Ishikawa (cell line): ENCODE data around the gene ZNF502.
A peak's percentile ranks its signal among the peaks of the same experiment; 100 is the strongest.

ENCODE experiments used
- CEBPB ChIP-seq: IDR thresholded peaks from 2 replicates; pipeline ENCODE4 v1.6.1; 2012
- CREB1 ChIP-seq: IDR thresholded peaks from 2 replicates; pipeline ENCODE4 v1.6.1; 2012; ENCODE audit warnings: low read depth
- EGR1 ChIP-seq: IDR thresholded peaks from 2 replicates; pipeline ENCODE4 v1.6.1; 2012
- EP300 ChIP-seq: IDR thresholded peaks from 2 replicates; pipeline ENCODE4 v1.6.1; 2012; ENCODE audit warnings: borderline replicate concordance
- FOXM1 ChIP-seq: IDR thresholded peaks from 2 replicates; pipeline ENCODE4 v1.6.1; 2012; ENCODE audit warnings: low read depth, borderline replicate concordance
- MAX ChIP-seq: IDR thresholded peaks from 2 replicates; pipeline ENCODE4 v1.6.1; 2012
- NFIC ChIP-seq: IDR thresholded peaks from 2 replicates; pipeline ENCODE4 v1.6.1; 2012
- RAD21 ChIP-seq: IDR thresholded peaks from 2 replicates; pipeline ENCODE4 v1.6.1; 2012; ENCODE audit warnings: low read depth
- REST ChIP-seq: IDR thresholded peaks from 2 replicates; pipeline ENCODE4 v1.6.1; 2012; ENCODE audit warnings: low read depth, mild to moderate bottlenecking
- TAF1 ChIP-seq: IDR thresholded peaks from 2 replicates; pipeline ENCODE4 v1.6.1; 2012; ENCODE audit warnings: low read depth, mild to moderate bottlenecking
- TCF12 ChIP-seq: IDR thresholded peaks from 2 replicates; pipeline ENCODE4 v1.6.1; 2012; ENCODE audit warnings: low read depth
- TEAD4 ChIP-seq: IDR thresholded peaks from 2 replicates; pipeline ENCODE4 v1.6.1; 2012
- USF1 ChIP-seq: IDR thresholded peaks from 2 replicates; pipeline ENCODE4 v1.6.1; 2012
- YY1 ChIP-seq: IDR thresholded peaks from 2 replicates; pipeline ENCODE4 v1.6.1; 2012; ENCODE audit warnings: low read depth
- ZBTB7A ChIP-seq: IDR thresholded peaks from 2 replicates; pipeline ENCODE4 v1.6.1; 2012; ENCODE audit warnings: low read depth

Gene ZNF502

GRCh38 chr3:44721231-44722102 is 9.0 kb downstream of the ZNF502 start:
- TF ChIP-seq YY1 = no peak

- no peak for TF ChIP-seq REST
- TF ChIP-seq TCF12 = no peak
- TF ChIP-seq EP300 = no peak
- TF ChIP-seq CEBPB = no peak
- no peak for TF ChIP-seq MAX
- TF ChIP-seq NFIC = no peak
- TF ChIP-seq RAD21 = no peak
- TF ChIP-seq EGR1 = no peak
- TF ChIP-seq ZBTB7A = no peak
- no peak for TF ChIP-seq USF1
- no peak for TF ChIP-seq TAF1
- TF ChIP-seq TEAD4 = no peak
- no peak for TF ChIP-seq CREB1
- no peak for TF ChIP-seq FOXM1
- no peak for TF ChIP-seq YY1
Observed at GRCh38 chr3:44722103-44722401, 9.6 kb downstream of the ZNF502 start.

GRCh38 chr3:44729384-44729910 is 17.0 kb downstream of the ZNF502 start, which contains the start of gene ZNF501:
Gene ZNF501, plus strand, starts transcription at chr3:44729635. Its CDS starts 4,787 bp downstream, at chr3:44734422.
- peak; percentile 78 for TF ChIP-seq MAX
- TF ChIP-seq CREB1 = peak; percentile 82
- peak; percentile 22; the same call in 1 of the 2 replicates for TF ChIP-seq TCF12
- TF ChIP-seq FOXM1 = no peak

GRCh38 chr3:44734646-44735168 is 22.2 kb downstream of the ZNF502 start:
- TF ChIP-seq NFIC (no peak), YY1 (no peak), TAF1 (no peak), CREB1 (no peak), RAD21 (no peak), REST (no peak), CEBPB (no peak), USF1 (no peak), TCF12 (no peak), MAX (no peak), EGR1 (no peak), TEAD4 (no peak), ZBTB7A (no peak), EP300 (no peak), FOXM1 (no peak)

GRCh38 chr3:44761101-44761423 is 48.6 kb downstream of the ZNF502 start:
- TF ChIP-seq TCF12 (no peak), USF1 (no peak), MAX (no peak), CREB1 (no peak), YY1 (no peak), RAD21 (no peak), REST (no peak; the same call in 1 of the 2 replicates), EGR1 (no peak), NFIC (no peak), TEAD4 (no peak), CEBPB (no peak)
